Muscle of back (tissue), 11 donors: ENCODE data around the gene MAG. TPM values are rescaled to one million over a fixed set of nuclear protein-coding genes. Genes with fewer than 3 reads are reported as not detected.

Source experiments
- DNase-seq, 3 donors: peaks; one replicate each; pipeline versions ENCODE4 v3.0.0 to v3.0.0-alpha.2; 2013
- polyA plus RNA-seq, 10 donors: library from polyadenylated mRNA; unstranded; fragments of 120-200 nt; gene quantifications; one replicate each; pipeline ENCODE4 v1.2.1, GENCODE V29; 2013; ENCODE audit not compliant: insufficient read length in 10 of 10

MAG gene
- polyA plus RNA-seq, 10 donors = 0.32 to 2.2 (median 0.48) TPM

- no peak for DNase-seq
These were observed 4.9 kb downstream of the MAG start for GRCh38 chr19:35296644-35297514.

- DNase-seq = no peak
These were observed 5.5 kb downstream of the MAG start for GRCh38 chr19:35297515-35297848.

GRCh38 chr19:35297922-35298321 is 6.0 kb downstream of the MAG start:
- no peak for DNase-seq

- DNase-seq = no peak
These were observed 6.6 kb downstream of the MAG start for GRCh38 chr19:35298561-35298972.

GRCh38 chr19:35299523-35300338 is 7.8 kb downstream of the MAG start:
- no peak for DNase-seq

- no peak for DNase-seq
These were observed 8.3 kb downstream of the MAG start for GRCh38 chr19:35300339-35300649.

GRCh38 chr19:35301961-35302360 is 10.0 kb downstream of the MAG start:
- no peak for DNase-seq

- no peak for DNase-seq
These were observed 10.5 kb downstream of the MAG start for GRCh38 chr19:35302446-35302845.

GRCh38 chr19:35303357-35303915 is 11.5 kb downstream of the MAG start:
- no peak for DNase-seq

- no peak for DNase-seq
These were observed 12.1 kb downstream of the MAG start for GRCh38 chr19:35304036-35304435.

GRCh38 chr19:35305181-35305580 is 13.2 kb downstream of the MAG start:
- no peak for DNase-seq

- DNase-seq = no peak
These were observed 14.7 kb downstream of the MAG start for GRCh38 chr19:35306473-35307246.

GRCh38 chr19:35307931-35308330 is 16.0 kb downstream of the MAG start:
- peak in 2 of 3 donors; percentile 36 to 77 for DNase-seq

- DNase-seq = no peak
These were observed 16.9 kb downstream of the MAG start for GRCh38 chr19:35308910-35309309.

GRCh38 chr19:35309481-35310279 is 17.7 kb downstream of the MAG start:
- DNase-seq = peak in 2 of 3 donors; percentile 52 to 71

- no peak for DNase-seq
These were observed 18.4 kb downstream of the MAG start for GRCh38 chr19:35310331-35310730.

- DNase-seq = no peak
These were observed 19.0 kb downstream of the MAG start for GRCh38 chr19:35310811-35311465.

- DNase-seq = no peak
These were observed 20.1 kb downstream of the MAG start for GRCh38 chr19:35311901-35312665.

GRCh38 chr19:35313587-35313986 is 21.6 kb downstream of the MAG start:
- no peak for DNase-seq

- no peak for DNase-seq
These were observed 22.1 kb downstream of the MAG start for GRCh38 chr19:35314031-35314430.
